Nephron progenitor cell (in vitro differentiated cells): ENCODE measurements around the gene PREP.

ENCODE experiments used
- DNase-seq: peaks from one replicate; pipeline ENCODE4 v3.0.0; 2021
- H3K27ac Mint-ChIP-seq: 2 replicates; pipeline ENCODE4 v1.8.0; 2021; ENCODE audit warnings: mild to moderate bottlenecking, moderate library complexity, mixed read lengths
- H3K27me3 Mint-ChIP-seq: 2 replicates; pipeline ENCODE4 v1.8.0; 2021; ENCODE audit warnings: mild to moderate bottlenecking, low read depth, mixed read lengths; ENCODE audit not compliant: poor library complexity
- H3K36me3 Mint-ChIP-seq: 2 replicates; pipeline ENCODE4 v1.8.0; 2021; ENCODE audit warnings: low read depth, mixed read lengths
- H3K4me1 Mint-ChIP-seq: 2 replicates; pipeline ENCODE4 v1.8.0; 2021; ENCODE audit warnings: mixed read lengths
- H3K4me3 Mint-ChIP-seq: 2 replicates; pipeline ENCODE4 v1.8.0; 2021; ENCODE audit warnings: mild to moderate bottlenecking, moderate library complexity, mixed read lengths
- H3K9me3 Mint-ChIP-seq: 2 replicates; pipeline ENCODE4 v1.8.0; 2021; ENCODE audit warnings: mild to moderate bottlenecking, moderate library complexity, mixed read lengths
- CTCF ChIP-seq: fragments of 200-600 bp; sonication (generic); IDR thresholded peaks from 2 replicates; pipeline ENCODE4 v1.5.0; 2021; ENCODE audit warnings: antibody characterized with exemption

Gene PREP

DNA sequence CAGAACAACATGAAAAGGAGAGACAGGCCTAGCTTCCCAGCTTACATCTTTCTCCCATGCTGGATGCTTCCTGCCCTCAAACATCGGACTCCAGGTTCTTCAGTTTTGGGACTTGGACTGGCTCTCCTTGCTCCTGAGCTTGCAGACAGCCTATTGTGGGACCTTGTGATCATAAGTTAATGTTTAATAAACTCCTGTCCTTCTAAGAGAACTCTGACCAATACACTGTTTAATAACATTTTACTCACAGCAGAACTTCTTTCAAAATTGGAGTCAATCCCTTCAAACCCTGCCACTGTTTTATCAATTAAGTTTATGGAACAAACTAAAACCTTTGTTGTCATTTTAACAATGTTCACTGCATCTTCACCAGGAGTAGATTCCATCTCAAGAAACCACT is 111.4 kb downstream of the PREP start:
- H3K4me3 Mint-ChIP-seq = no peak overlapping the region
- H3K27ac Mint-ChIP-seq = no peak overlapping the region
- TF ChIP-seq CTCF = no peak
- H3K36me3 Mint-ChIP-seq = peaks cover 74% of the 10 kb centered on the region
- H3K4me1 Mint-ChIP-seq = peaks cover 5% of the 10 kb centered on the region
- peaks cover 3% of the 10 kb centered on the region for H3K27me3 Mint-ChIP-seq
- H3K9me3 Mint-ChIP-seq = peaks cover 26% of the 10 kb centered on the region
- no peak for DNase-seq

DNA sequence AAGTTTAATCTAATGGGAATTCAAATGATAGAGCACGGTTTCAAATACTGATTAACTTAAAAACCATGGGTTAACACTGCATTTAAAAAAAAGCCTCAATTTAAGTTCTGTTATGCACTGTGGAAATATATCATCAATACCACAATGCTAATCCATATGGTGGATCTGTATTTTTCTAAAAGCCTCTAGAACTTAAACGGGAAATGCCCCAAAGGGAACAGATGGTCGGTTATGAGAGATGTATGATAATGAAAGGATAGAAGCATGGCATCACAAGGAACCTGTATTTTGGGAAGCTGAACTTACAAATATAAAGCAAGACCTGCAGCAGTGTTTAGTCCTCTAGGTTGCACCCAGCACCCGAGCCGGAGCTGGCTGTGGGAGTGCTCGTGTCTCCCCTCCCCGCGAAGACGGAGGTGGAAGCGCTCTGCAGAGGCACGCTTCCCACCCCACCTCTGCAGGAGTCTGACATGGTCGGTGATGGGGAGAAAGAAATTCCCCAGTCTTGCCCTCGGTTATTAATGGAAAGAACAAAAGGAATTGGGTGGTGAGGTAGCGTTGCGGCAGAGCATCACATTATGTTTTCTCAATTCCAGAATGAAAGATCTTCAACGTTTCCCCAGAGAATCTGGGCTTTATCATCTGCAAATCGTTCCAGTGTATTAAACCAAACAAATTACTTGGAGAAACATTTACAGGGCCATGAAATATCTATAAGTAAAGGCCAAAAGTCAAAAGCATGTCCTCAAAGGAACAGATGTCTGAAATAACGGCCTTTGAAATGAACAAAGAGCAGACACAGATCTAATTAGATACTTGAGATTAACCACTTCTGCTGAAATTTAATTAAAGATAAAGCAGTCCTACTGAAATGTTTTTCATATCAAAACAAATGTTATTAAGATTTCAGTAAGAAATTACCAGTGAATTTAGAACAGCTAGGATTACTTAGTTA is 120.0 kb downstream of the PREP start:
- TF ChIP-seq CTCF = no peak
- Mint-ChIP-seq H3K9me3 (no peaks in the 10 kb centered on the region), H3K4me1 (no peaks in the 10 kb centered on the region), H3K27me3 (no peaks in the 10 kb centered on the region), H3K36me3 (peaks cover 76% of the 10 kb centered on the region), H3K27ac (no peak overlapping the region), H3K4me3 (no peak overlapping the region)
- no peak for DNase-seq

DNA sequence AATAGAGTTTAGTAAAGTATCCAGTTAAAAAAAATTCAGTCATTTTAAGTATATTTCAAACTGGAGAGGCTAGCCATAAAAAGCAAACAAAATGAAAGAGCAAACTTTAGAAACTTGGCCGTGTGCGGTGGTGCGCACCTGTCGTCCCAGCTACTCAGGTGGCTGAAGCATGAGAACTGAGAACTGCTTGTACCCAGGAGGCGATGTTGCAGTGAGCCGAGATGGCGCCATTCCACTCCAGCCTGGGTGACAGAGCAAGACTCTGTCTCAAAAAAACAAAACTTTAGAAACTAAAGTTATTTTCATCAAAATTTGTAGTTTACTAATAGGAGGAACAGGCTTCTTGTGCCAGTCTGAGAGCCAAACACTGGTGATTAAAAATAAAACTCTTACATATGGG is 122.8 kb downstream of the PREP start:
- Mint-ChIP-seq H3K4me3 (no peak overlapping the region), H3K4me1 (no peaks in the 10 kb centered on the region), H3K9me3 (no peaks in the 10 kb centered on the region), H3K36me3 (peaks cover 82% of the 10 kb centered on the region), H3K27ac (no peak overlapping the region), H3K27me3 (no peaks in the 10 kb centered on the region)
- no peak for DNase-seq
- TF ChIP-seq CTCF = no peak

- TF ChIP-seq CTCF = no peak
- H3K36me3 Mint-ChIP-seq = peaks cover 78% of the 10 kb centered on the region
- no peaks in the 10 kb centered on the region for H3K9me3 Mint-ChIP-seq
- H3K4me3 Mint-ChIP-seq = no peak overlapping the region
- DNase-seq = no peak
- no peaks in the 10 kb centered on the region for H3K4me1 Mint-ChIP-seq
- no peaks in the 10 kb centered on the region for H3K27me3 Mint-ChIP-seq
- no peak overlapping the region for H3K27ac Mint-ChIP-seq
These were observed 123.4 kb downstream of the PREP start for GRCh38 chr6:105279463-105279862.

GRCh38 chr6:105278813-105279212 is 124.1 kb downstream of the PREP start:
- Mint-ChIP-seq H3K9me3 (no peaks in the 10 kb centered on the region), H3K27ac (no peak overlapping the region), H3K36me3 (peaks cover 72% of the 10 kb centered on the region), H3K4me3 (no peak overlapping the region), H3K4me1 (peaks cover 5% of the 10 kb centered on the region), H3K27me3 (no peaks in the 10 kb centered on the region)
- DNase-seq = no peak
- no peak for TF ChIP-seq CTCF

DNA sequence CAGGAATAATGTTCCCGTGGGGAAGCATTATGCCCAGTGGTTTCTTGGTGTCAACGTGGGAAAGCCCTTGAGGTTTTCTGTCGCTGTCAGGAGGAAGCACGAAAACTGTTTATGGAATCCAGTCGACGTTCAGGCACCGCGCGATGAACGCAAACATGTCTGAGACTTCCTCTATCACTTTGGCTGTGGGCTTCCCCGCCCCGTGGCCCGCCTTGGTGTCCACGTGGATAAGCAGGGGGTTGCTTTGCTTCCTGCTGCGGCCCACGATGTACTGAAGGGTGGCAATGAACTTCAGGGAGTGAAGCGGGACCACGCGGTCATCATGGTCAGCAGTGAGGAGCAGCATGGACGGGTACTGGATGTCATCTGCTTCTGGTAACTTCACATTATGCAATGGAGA is 124.8 kb downstream of the PREP start:
- Mint-ChIP-seq H3K4me3 (no peak overlapping the region), H3K27me3 (no peaks in the 10 kb centered on the region), H3K4me1 (peaks cover 13% of the 10 kb centered on the region), H3K36me3 (peaks cover 66% of the 10 kb centered on the region), H3K9me3 (no peaks in the 10 kb centered on the region), H3K27ac (no peak overlapping the region)
- no peak for TF ChIP-seq CTCF
- DNase-seq = no peak
